Nephron (organoid): ENCODE results near the gene CEACAM8.

ENCODE experiments used
- H3K27ac Mint-ChIP-seq, 3 experiments: 2 replicates each; pipeline ENCODE4 v1.8.0; 2020; ENCODE audit warnings: mixed read lengths in 3 of 3, mild to moderate bottlenecking in 2 of 3, moderate library complexity in 1 of 3
- H3K27me3 Mint-ChIP-seq: 2 replicates; pipeline ENCODE4 v1.8.0; 2021; ENCODE audit warnings: low read depth, mild to moderate bottlenecking, moderate library complexity, mixed read lengths
- H3K36me3 Mint-ChIP-seq: 2 replicates; pipeline ENCODE4 v1.8.0; 2020; ENCODE audit warnings: low read depth, mixed read lengths
- H3K4me1 Mint-ChIP-seq: 2 replicates; pipeline ENCODE4 v1.8.0; 2020; ENCODE audit warnings: mixed read lengths
- H3K4me3 Mint-ChIP-seq, 3 experiments: 2 replicates each; pipeline ENCODE4 v1.8.0; 2020; ENCODE audit warnings: mild to moderate bottlenecking in 3 of 3, mixed read lengths in 3 of 3, moderate library complexity in 2 of 3
- H3K9me3 Mint-ChIP-seq: 2 replicates; pipeline ENCODE4 v1.8.0; 2020; ENCODE audit warnings: mixed read lengths
- CTCF ChIP-seq, 3 experiments: fragments of 200-600 bp; sonication (generic); IDR thresholded peaks; one replicate each; pipeline ENCODE4 v1.5.0; 2021; ENCODE audit warnings: antibody characterized with exemption in 3 of 3; ENCODE audit not compliant: unreplicated experiment in 3 of 3

CEACAM8 gene

GRCh38 chr19:42606660-42607351 is 12.1 kb upstream of the CEACAM8 start:
- H3K27ac Mint-ChIP-seq = no peak overlapping the region
- peaks cover 6% of the 10 kb centered on the region for H3K9me3 Mint-ChIP-seq
- peaks cover 5% of the 10 kb centered on the region for H3K27me3 Mint-ChIP-seq
- TF ChIP-seq CTCF (IDR thresholded peaks at IDR 0.05; ENCODE audit: unreplicated experiment in 3 of 3) = peak in 2 of 3 experiments; percentile 23 to 42
- H3K4me1 Mint-ChIP-seq = no peaks in the 10 kb centered on the region
- H3K36me3 Mint-ChIP-seq = no peaks in the 10 kb centered on the region
- H3K4me3 Mint-ChIP-seq = no peak overlapping the region

GRCh38 chr19:42601811-42602443 is 7.2 kb upstream of the CEACAM8 start:
- Mint-ChIP-seq H3K27ac (no peak overlapping the region), H3K4me1 (no peaks in the 10 kb centered on the region), H3K4me3 (no peak overlapping the region), H3K27me3 (peaks cover 9% of the 10 kb centered on the region), H3K36me3 (no peaks in the 10 kb centered on the region), H3K9me3 (peaks cover 7% of the 10 kb centered on the region)
- TF ChIP-seq CTCF (IDR thresholded peaks at IDR 0.05; ENCODE audit: unreplicated experiment in 3 of 3) = no peak

GRCh38 chr19:42596391-42597072 is 1.8 kb upstream of the CEACAM8 start:
- TF ChIP-seq CTCF (IDR thresholded peaks at IDR 0.05; ENCODE audit: unreplicated experiment in 3 of 3) = peak; percentile 78 to 83 (median 82)
- H3K4me1 Mint-ChIP-seq = no peaks in the 10 kb centered on the region
- H3K36me3 Mint-ChIP-seq = no peaks in the 10 kb centered on the region
- H3K9me3 Mint-ChIP-seq = peaks cover 5% of the 10 kb centered on the region
- no peak overlapping the region for H3K27ac Mint-ChIP-seq
- peaks cover 11% of the 10 kb centered on the region for H3K27me3 Mint-ChIP-seq
- H3K4me3 Mint-ChIP-seq = no peak overlapping the region

GRCh38 chr19:42595550-42596172 is 937 bp upstream of the CEACAM8 start:
- H3K4me1 Mint-ChIP-seq = no peaks in the 10 kb centered on the region
- no peaks in the 10 kb centered on the region for H3K36me3 Mint-ChIP-seq

GRCh38 chr19:42589792-42590191 is 4.9 kb downstream of the CEACAM8 start:
- no peaks in the 10 kb centered on the region for H3K36me3 Mint-ChIP-seq
- H3K9me3 Mint-ChIP-seq = no peaks in the 10 kb centered on the region
- no peak overlapping the region for H3K4me3 Mint-ChIP-seq
- no peak for TF ChIP-seq CTCF (IDR thresholded peaks at IDR 0.05; ENCODE audit: unreplicated experiment in 3 of 3)
- no peak overlapping the region for H3K27ac Mint-ChIP-seq
- H3K4me1 Mint-ChIP-seq = no peaks in the 10 kb centered on the region
- H3K27me3 Mint-ChIP-seq = peaks cover 12% of the 10 kb centered on the region

More at GRCh38 chr19:42595550-42596172, 937 bp upstream of the CEACAM8 start:
- peaks cover 11% of the 10 kb centered on the region for H3K27me3 Mint-ChIP-seq
- no peak overlapping the region for H3K4me3 Mint-ChIP-seq
- peaks cover 5% of the 10 kb centered on the region for H3K9me3 Mint-ChIP-seq
- no peak for TF ChIP-seq CTCF (IDR thresholded peaks at IDR 0.05; ENCODE audit: unreplicated experiment in 3 of 3)
- H3K27ac Mint-ChIP-seq = no peak overlapping the region
